Midbrain (tissue), 1 donor: ENCODE data around the gene RALGPS1.
A peak's percentile ranks its signal among the peaks of the same experiment; 100 is the strongest.
"Not testable (repeated sequence)": the region's sequence is repeated elsewhere in the genome, so short reads cannot be mapped to it uniquely, and the experiment has no call there.

Experiments
- DNase-seq: peaks from one replicate; lab custom pipeline; 2025; lab: John Stamatoyannopoulos, UW

The RALGPS1 gene

GRCh38 chr9:127155314-127155960 is 240.9 kb downstream of the RALGPS1 start:
- no peak for DNase-seq

- no peak for DNase-seq
Measured at GRCh38 chr9:127158786-127159324, 244.3 kb downstream of the RALGPS1 start.

GRCh38 chr9:127159325-127159801 is 244.8 kb downstream of the RALGPS1 start:
- DNase-seq = peak; percentile 53

- DNase-seq = no peak
Measured at GRCh38 chr9:127159949-127160610, 245.5 kb downstream of the RALGPS1 start.

GRCh38 chr9:127161081-127161624 is 246.6 kb downstream of the RALGPS1 start:
- DNase-seq = no peak

GRCh38 chr9:127162046-127162863 is 247.7 kb downstream of the RALGPS1 start:
- no peak for DNase-seq

- DNase-seq = no peak
Measured at GRCh38 chr9:127162864-127163365, 248.3 kb downstream of the RALGPS1 start.

- no peak for DNase-seq
Measured at GRCh38 chr9:127163409-127163808, 248.8 kb downstream of the RALGPS1 start.

GRCh38 chr9:127165116-127165515 is 250.5 kb downstream of the RALGPS1 start:
- no peak for DNase-seq

- no peak for DNase-seq
Measured at GRCh38 chr9:127166111-127166510, 251.5 kb downstream of the RALGPS1 start.

GRCh38 chr9:127166651-127167524 is 252.3 kb downstream of the RALGPS1 start:
- DNase-seq = no peak

GRCh38 chr9:127167560-127168326 is 253.2 kb downstream of the RALGPS1 start:
- DNase-seq = no peak

GRCh38 chr9:127168756-127169574 is 254.4 kb downstream of the RALGPS1 start:
- DNase-seq = no peak

GRCh38 chr9:127169575-127169883 is 254.9 kb downstream of the RALGPS1 start:
- DNase-seq = no peak

GRCh38 chr9:127170103-127170502 is 255.5 kb downstream of the RALGPS1 start:
- no peak for DNase-seq

GRCh38 chr9:127170652-127171051 is 256.1 kb downstream of the RALGPS1 start:
- DNase-seq = no peak

- DNase-seq = not testable (repeated sequence)
Measured at GRCh38 chr9:127171348-127171747, 256.8 kb downstream of the RALGPS1 start.

- no peak for DNase-seq
Measured at GRCh38 chr9:127172066-127172707, 257.6 kb downstream of the RALGPS1 start.

GRCh38 chr9:127173063-127173462 is 258.5 kb downstream of the RALGPS1 start:
- DNase-seq = no peak
